WTC11 (cell line): ENCODE data around the gene PRKCB. TPM values are rescaled to one million over a fixed set of nuclear protein-coding genes. Genes with fewer than 3 reads are reported as not detected.

ENCODE experiments used
- ATAC-seq: fragments of 200-7000 bp; cut with Tn5 transposase; 2 replicates; pipeline ENCODE4 v1.10.0; 2021; ENCODE audit warnings: mild to moderate bottlenecking, moderate library complexity
- CTCF ChIA-PET: fragments of 300-600 bp; sonication (Branson Sonifier 250); formaldehyde crosslinking; loops from one replicate; lab custom pipeline; 2021; ENCODE audit warnings: antibody characterized with exemption; lab: Charles Lee
- POLR2A ChIA-PET: fragments of 350-600 bp; sonication (Branson Sonifier 250); formaldehyde crosslinking; loops from one replicate; lab custom pipeline; 2021; ENCODE audit warnings: antibody characterized with exemption; lab: Charles Lee
- DNase-seq: peaks from one replicate; pipeline ENCODE4 v3.0.0; 2021; ENCODE audit warnings: low spot score
- H3K27ac Mint-ChIP-seq: 2 replicates; pipeline ENCODE4 v1.8.0; 2021; ENCODE audit warnings: mixed read lengths
- H3K27me3 Mint-ChIP-seq: 2 replicates; pipeline ENCODE4 v1.8.0; 2021; ENCODE audit warnings: low read depth, mild to moderate bottlenecking, moderate library complexity, mixed read lengths
- H3K36me3 Mint-ChIP-seq: 2 replicates; pipeline ENCODE4 v1.8.0; 2021; ENCODE audit warnings: mixed read lengths
- H3K4me1 Mint-ChIP-seq: 2 replicates; pipeline ENCODE4 v1.8.0; 2022; ENCODE audit warnings: mixed read lengths
- H3K4me3 Mint-ChIP-seq: 2 replicates; pipeline ENCODE4 v1.8.0; 2021; ENCODE audit warnings: mild to moderate bottlenecking, moderate library complexity, mixed read lengths
- H3K9me3 Mint-ChIP-seq: 2 replicates; pipeline ENCODE4 v1.8.0; 2021; ENCODE audit warnings: mixed read lengths
- CBFB ChIP-seq: sonication (generic); formaldehyde crosslinking; IDR thresholded peaks from 2 replicates; pipeline ENCODE4 v1.8.1; 2022; ENCODE audit warnings: mild to moderate bottlenecking, low read depth, missing genetic modification reagents
- CREM ChIP-seq: sonication (generic); formaldehyde crosslinking; IDR thresholded peaks from 2 replicates; pipeline ENCODE4 v1.8.1; 2022; ENCODE audit warnings: mild to moderate bottlenecking, missing genetic modification reagents, moderate library complexity
- FOXP1 ChIP-seq: sonication (generic); formaldehyde crosslinking; IDR thresholded peaks from 2 replicates; pipeline ENCODE4 v1.8.0; 2022; ENCODE audit warnings: missing genetic modification reagents, mild to moderate bottlenecking, moderate library complexity, borderline replicate concordance
- HMGA2 ChIP-seq: fragments of 250-450 bp; sonication (Bioruptor Pico); IDR thresholded peaks from 2 replicates; pipeline ENCODE4 v1.4.0; 2021; ENCODE audit warnings: mild to moderate bottlenecking, moderate library complexity
- NR2C2 ChIP-seq: sonication (generic); formaldehyde crosslinking; IDR thresholded peaks from 2 replicates; pipeline ENCODE4 v1.8.0; 2022; ENCODE audit warnings: mild to moderate bottlenecking, missing genetic modification reagents
- ZNF423 ChIP-seq: fragments of 250-450 bp; sonication (Bioruptor Pico); IDR thresholded peaks from 2 replicates; pipeline ENCODE4 v2.1.2; 2022; ENCODE audit warnings: mild to moderate bottlenecking, moderate library complexity
- ZNF671 ChIP-seq: fragments of 250-450 bp; sonication (Bioruptor Pico); IDR thresholded peaks from 2 replicates; pipeline ENCODE4 v1.8.0; 2021; ENCODE audit warnings: mild to moderate bottlenecking
- total RNA-seq: library from RNA; stranded (reverse); gene quantifications from 3 replicates; pipeline ENCODE4 v1.2.3, GENCODE V29; 2021
- TF ChIP-seq, protein P1 (sequence below): sonication (generic); formaldehyde crosslinking; conservative IDR thresholded peaks from 2 replicates; pipeline ENCODE4 v1.8.1; 2022; ENCODE audit warnings: mild to moderate bottlenecking, missing genetic modification reagents
- TF ChIP-seq, protein P2 (sequence below): sonication (generic); formaldehyde crosslinking; IDR thresholded peaks from 2 replicates; pipeline ENCODE4 v1.8.0; 2022; ENCODE audit warnings: mild to moderate bottlenecking, missing genetic modification reagents
- TF ChIP-seq, protein P3 (sequence below): sonication (generic); formaldehyde crosslinking; IDR thresholded peaks from 2 replicates; pipeline ENCODE4 v1.8.0; 2022; ENCODE audit warnings: mild to moderate bottlenecking, missing genetic modification reagents
- TF ChIP-seq, protein P4 (sequence below): sonication (generic); formaldehyde crosslinking; IDR thresholded peaks from 2 replicates; pipeline ENCODE4 v1.8.1; 2022; ENCODE audit warnings: low read depth, missing genetic modification reagents, borderline replicate concordance
- TF ChIP-seq, protein P5 (sequence below): fragments of 200-600 bp; IDR thresholded peaks from 2 replicates; pipeline ENCODE4 v1.8.0; 2022; ENCODE audit warnings: antibody characterized with exemption
- TF ChIP-seq, protein P6 (sequence below): sonication (generic); formaldehyde crosslinking; IDR thresholded peaks from 2 replicates; pipeline ENCODE4 v1.8.1; 2022; ENCODE audit warnings: mild to moderate bottlenecking, moderate library complexity, missing genetic modification reagents

Gene PRKCB
- total RNA-seq, 1 experiment from 2014 or later = 6.9 TPM

DNA sequence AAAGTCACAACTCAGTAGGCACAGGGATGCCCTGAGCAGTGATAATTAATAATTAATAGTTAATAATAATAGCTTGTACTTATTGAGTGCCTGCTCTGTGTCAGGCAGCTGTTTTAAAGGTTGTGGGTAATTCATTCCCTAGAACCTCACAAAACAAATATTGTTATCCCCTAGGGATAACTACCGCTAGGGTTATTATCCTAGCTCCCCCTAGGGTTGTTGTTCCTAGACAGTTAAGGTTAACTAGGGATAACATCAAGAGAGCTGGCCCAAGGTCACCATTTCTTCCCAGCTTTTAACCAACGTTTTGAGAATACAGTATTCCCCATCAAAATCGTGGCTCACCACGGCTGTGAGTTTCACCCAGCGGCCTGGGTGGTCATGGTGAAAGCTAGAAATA, 180.1 kb downstream of the PRKCB start (continued):
- no peak for TF ChIP-seq CBFB
- no peak for TF ChIP-seq ZNF423 (CRISPR knock-in tag)
- no peak for TF ChIP-seq HMGA2 (CRISPR knock-in tag)
- no peak for TF ChIP-seq FOXP1 (CRISPR knock-in tag)

DNA sequence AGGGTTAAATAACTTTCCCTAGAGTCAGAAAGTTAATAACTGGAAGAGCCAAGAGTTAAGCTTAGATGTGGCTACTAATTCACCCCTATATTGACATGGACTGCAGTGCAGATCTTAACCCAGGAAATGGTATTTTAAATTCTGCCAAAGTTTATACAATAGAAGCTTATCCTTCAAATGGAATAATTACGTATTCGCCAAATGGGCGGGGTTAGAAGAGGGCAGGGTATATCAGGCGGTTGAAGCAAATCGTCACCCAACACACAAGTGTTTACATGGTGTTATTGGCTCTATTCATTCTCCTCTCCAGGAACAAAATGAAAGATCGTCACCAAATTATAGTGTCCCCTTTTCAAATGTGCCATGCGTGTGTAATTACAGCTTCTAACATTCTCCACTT, 182.7 kb downstream of the PRKCB start:
- ATAC-seq = no peak
- CTCF ChIA-PET = interaction anchor here (0.8 kb wide), 1 partner anchor 141 kb away, joined by 3 read pairs; no protein-coding TSS in a partner anchor
- Mint-ChIP-seq H3K36me3 (no peaks in the 10 kb centered on the region), H3K9me3 (0 out of 2 replicates have a peak, but pooled peaks cover 4% of the 10 kb centered on the region), H3K4me1 (0 out of 2 replicates have a peak, but pooled peaks cover 2% of the 10 kb centered on the region), H3K27me3 (no peaks in the 10 kb centered on the region; the same call in 1 of the 2 replicates), H3K4me3 (no peak overlapping the region)
- no peak for DNase-seq
- TF ChIP-seq CREM (CRISPR knock-in tag) (no peak), ZNF671 (CRISPR knock-in tag) (no peak), NR2C2 (CRISPR knock-in tag) (no peak)
- TF ChIP-seq, protein P1, sequence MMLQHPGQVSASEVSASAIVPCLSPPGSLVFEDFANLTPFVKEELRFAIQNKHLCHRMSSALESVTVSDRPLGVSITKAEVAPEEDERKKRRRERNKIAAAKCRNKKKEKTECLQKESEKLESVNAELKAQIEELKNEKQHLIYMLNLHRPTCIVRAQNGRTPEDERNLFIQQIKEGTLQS = no peak
- TF ChIP-seq, protein P2, sequence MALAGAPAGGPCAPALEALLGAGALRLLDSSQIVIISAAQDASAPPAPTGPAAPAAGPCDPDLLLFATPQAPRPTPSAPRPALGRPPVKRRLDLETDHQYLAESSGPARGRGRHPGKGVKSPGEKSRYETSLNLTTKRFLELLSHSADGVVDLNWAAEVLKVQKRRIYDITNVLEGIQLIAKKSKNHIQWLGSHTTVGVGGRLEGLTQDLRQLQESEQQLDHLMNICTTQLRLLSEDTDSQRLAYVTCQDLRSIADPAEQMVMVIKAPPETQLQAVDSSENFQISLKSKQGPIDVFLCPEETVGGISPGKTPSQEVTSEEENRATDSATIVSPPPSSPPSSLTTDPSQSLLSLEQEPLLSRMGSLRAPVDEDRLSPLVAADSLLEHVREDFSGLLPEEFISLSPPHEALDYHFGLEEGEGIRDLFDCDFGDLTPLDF (CRISPR knock-in tag) = no peak
- TF ChIP-seq, protein P3, sequence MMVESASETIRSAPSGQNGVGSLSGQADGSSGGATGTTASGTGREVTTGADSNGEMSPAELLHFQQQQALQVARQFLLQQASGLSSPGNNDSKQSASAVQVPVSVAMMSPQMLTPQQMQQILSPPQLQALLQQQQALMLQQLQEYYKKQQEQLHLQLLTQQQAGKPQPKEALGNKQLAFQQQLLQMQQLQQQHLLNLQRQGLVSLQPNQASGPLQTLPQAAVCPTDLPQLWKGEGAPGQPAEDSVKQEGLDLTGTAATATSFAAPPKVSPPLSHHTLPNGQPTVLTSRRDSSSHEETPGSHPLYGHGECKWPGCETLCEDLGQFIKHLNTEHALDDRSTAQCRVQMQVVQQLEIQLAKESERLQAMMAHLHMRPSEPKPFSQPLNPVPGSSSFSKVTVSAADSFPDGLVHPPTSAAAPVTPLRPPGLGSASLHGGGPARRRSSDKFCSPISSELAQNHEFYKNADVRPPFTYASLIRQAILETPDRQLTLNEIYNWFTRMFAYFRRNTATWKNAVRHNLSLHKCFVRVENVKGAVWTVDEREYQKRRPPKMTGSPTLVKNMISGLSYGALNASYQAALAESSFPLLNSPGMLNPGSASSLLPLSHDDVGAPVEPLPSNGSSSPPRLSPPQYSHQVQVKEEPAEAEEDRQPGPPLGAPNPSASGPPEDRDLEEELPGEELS (CRISPR knock-in tag) = no peak
- TF ChIP-seq, protein P4, sequence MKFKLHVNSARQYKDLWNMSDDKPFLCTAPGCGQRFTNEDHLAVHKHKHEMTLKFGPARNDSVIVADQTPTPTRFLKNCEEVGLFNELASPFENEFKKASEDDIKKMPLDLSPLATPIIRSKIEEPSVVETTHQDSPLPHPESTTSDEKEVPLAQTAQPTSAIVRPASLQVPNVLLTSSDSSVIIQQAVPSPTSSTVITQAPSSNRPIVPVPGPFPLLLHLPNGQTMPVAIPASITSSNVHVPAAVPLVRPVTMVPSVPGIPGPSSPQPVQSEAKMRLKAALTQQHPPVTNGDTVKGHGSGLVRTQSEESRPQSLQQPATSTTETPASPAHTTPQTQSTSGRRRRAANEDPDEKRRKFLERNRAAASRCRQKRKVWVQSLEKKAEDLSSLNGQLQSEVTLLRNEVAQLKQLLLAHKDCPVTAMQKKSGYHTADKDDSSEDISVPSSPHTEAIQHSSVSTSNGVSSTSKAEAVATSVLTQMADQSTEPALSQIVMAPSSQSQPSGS (CRISPR knock-in tag) = no peak
- TF ChIP-seq, all 79 proteins: peak for 0
- no peak overlapping the region for H3K27ac Mint-ChIP-seq
- POLR2A ChIA-PET = no interaction called here

DNA sequence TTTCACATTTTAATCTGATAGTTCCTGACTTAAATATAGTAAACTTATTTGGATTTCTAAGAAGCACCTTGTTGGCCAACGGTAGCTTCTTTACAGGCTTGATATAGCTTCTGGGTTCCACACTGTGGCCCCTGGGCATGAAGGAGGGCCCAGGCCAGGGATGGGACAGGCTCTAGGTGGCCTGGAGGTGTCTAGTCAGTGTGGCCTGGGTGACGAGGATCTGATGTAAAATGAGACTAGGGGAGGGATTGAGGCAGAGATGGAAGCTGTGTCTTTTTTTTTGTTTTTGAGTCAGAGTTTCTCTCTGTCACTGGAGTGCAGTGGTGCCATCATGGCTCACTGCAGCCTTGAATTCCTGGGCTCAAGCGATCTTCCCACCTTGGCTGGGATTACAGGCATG, 187.0 kb downstream of the PRKCB start:
- H3K27ac Mint-ChIP-seq = no peak overlapping the region
- H3K4me1 Mint-ChIP-seq = no peaks in the 10 kb centered on the region
- ATAC-seq (no peak), DNase-seq (no peak)
- H3K4me3 Mint-ChIP-seq = no peak overlapping the region
- H3K27me3 Mint-ChIP-seq = peaks cover 2% of the 10 kb centered on the region; the same call in 1 of the 2 replicates
- CTCF ChIA-PET = interaction anchor here (1.1 to 3.7 kb wide), 4 partner anchors 12 to 146 kb away, joined by 4 to 18 read pairs (median 6); no protein-coding TSS in a partner anchor
- H3K36me3 Mint-ChIP-seq = no peaks in the 10 kb centered on the region
- TF ChIP-seq, protein P5, sequence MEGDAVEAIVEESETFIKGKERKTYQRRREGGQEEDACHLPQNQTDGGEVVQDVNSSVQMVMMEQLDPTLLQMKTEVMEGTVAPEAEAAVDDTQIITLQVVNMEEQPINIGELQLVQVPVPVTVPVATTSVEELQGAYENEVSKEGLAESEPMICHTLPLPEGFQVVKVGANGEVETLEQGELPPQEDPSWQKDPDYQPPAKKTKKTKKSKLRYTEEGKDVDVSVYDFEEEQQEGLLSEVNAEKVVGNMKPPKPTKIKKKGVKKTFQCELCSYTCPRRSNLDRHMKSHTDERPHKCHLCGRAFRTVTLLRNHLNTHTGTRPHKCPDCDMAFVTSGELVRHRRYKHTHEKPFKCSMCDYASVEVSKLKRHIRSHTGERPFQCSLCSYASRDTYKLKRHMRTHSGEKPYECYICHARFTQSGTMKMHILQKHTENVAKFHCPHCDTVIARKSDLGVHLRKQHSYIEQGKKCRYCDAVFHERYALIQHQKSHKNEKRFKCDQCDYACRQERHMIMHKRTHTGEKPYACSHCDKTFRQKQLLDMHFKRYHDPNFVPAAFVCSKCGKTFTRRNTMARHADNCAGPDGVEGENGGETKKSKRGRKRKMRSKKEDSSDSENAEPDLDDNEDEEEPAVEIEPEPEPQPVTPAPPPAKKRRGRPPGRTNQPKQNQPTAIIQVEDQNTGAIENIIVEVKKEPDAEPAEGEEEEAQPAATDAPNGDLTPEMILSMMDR = no peak
- TF ChIP-seq, protein P6, sequence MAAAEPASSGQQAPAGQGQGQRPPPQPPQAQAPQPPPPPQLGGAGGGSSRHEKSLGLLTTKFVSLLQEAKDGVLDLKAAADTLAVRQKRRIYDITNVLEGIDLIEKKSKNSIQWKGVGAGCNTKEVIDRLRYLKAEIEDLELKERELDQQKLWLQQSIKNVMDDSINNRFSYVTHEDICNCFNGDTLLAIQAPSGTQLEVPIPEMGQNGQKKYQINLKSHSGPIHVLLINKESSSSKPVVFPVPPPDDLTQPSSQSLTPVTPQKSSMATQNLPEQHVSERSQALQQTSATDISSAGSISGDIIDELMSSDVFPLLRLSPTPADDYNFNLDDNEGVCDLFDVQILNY = no peak
- TF ChIP-seq ZNF671 (CRISPR knock-in tag) = no peak
- TF ChIP-seq, all 79 proteins: peak for 0
- POLR2A ChIA-PET = no interaction called here
- 0 out of 2 replicates have a peak, but pooled peaks cover 4% of the 10 kb centered on the region for H3K9me3 Mint-ChIP-seq
